Activated B cell treated with CpG ODN at 0.5 μM for 24 hours (primary cell): Measurements from ENCODE around the gene DAPP1. TPM values are rescaled to one million over a fixed set of nuclear protein-coding genes. Genes with fewer than 3 reads are reported as not detected.
"Not testable (repeated sequence)": the region's sequence is repeated elsewhere in the genome, so short reads cannot be mapped to it uniquely, and the experiment has no call there.

Source experiments
- ATAC-seq: fragments of 200-7000 bp; cut with Tn5 transposase; one replicate; pipeline ENCODE4 v1.10.0; 2021; ENCODE audit warnings: low read depth, mild to moderate bottlenecking, moderate library complexity
- CTCF ChIA-PET: fragments of 350-600 bp; sonication (Branson Sonifier 250); formaldehyde crosslinking; loops from one replicate; lab custom pipeline; 2021; ENCODE audit warnings: antibody characterized with exemption; lab: Charles Lee
- POLR2A ChIA-PET: fragments of 350-600 bp; sonication (Branson Sonifier 250); formaldehyde crosslinking; loops from one replicate; lab custom pipeline; 2021; ENCODE audit warnings: antibody characterized with exemption; lab: Charles Lee
- DNase-seq: peaks from one replicate; pipeline ENCODE4 v3.0.0; 2022
- H3K27ac Mint-ChIP-seq: one replicate; pipeline ENCODE4 v1.8.0; 2020; ENCODE audit warnings: mixed read lengths
- H3K27me3 Mint-ChIP-seq: one replicate; pipeline ENCODE4 v1.8.0; 2021; ENCODE audit warnings: mixed read lengths
- H3K36me3 Mint-ChIP-seq: one replicate; pipeline ENCODE4 v1.8.0; 2021; ENCODE audit warnings: low read depth, mixed read lengths
- H3K4me1 Mint-ChIP-seq: one replicate; pipeline ENCODE4 v1.8.0; 2021; ENCODE audit warnings: mixed read lengths
- H3K4me3 Mint-ChIP-seq: one replicate; pipeline ENCODE4 v1.8.0; 2020; ENCODE audit warnings: mild to moderate bottlenecking, mixed read lengths
- H3K9me3 Mint-ChIP-seq: one replicate; pipeline ENCODE4 v1.8.0; 2020; ENCODE audit warnings: mixed read lengths
- intact Hi-C: fragments of 100-400 bp; cut with micrococcal nuclease; formaldehyde crosslinking; loops from one replicate; pipeline ENCODE4 v1.15.1; 2024
- total RNA-seq: library from RNA; stranded (reverse); gene quantifications from 2 replicates; pipeline ENCODE4 v1.2.3, GENCODE V29; 2022
- TF ChIP-seq, protein P1 (sequence below): fragments of 200-600 bp; IDR thresholded peaks from one replicate; pipeline ENCODE4 v1.8.0; 2022; ENCODE audit warnings: antibody characterized with exemption, mild to moderate bottlenecking

DAPP1 gene
- total RNA-seq, 1 donor from 2014 or later, result 144 TPM

DNA sequence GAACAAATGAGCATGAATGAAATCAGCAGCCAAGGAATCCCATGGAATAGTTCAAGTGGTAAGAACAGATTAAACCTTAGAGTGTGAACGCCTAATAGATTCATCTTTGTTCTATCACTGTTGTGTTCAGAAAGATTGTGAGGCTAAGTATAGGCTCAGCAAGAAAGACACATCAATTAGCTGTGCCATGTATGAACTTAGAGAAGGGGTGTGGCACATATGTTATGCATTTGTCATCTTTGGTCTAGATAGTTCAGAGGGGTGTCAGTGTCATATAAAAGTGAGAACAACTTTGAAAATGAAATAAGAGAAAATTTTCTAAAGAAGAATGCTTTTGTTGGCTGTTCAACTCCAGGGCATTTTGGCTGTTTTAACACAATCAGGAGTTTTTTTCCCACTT is 9.4 kb downstream of the DAPP1 start:
- ATAC-seq, result no peak
- no peaks in the 10 kb centered on the region for H3K9me3 Mint-ChIP-seq
- no peaks in the 10 kb centered on the region for H3K27me3 Mint-ChIP-seq
- H3K27ac Mint-ChIP-seq, result no peak overlapping the region
- TF ChIP-seq, protein P1, sequence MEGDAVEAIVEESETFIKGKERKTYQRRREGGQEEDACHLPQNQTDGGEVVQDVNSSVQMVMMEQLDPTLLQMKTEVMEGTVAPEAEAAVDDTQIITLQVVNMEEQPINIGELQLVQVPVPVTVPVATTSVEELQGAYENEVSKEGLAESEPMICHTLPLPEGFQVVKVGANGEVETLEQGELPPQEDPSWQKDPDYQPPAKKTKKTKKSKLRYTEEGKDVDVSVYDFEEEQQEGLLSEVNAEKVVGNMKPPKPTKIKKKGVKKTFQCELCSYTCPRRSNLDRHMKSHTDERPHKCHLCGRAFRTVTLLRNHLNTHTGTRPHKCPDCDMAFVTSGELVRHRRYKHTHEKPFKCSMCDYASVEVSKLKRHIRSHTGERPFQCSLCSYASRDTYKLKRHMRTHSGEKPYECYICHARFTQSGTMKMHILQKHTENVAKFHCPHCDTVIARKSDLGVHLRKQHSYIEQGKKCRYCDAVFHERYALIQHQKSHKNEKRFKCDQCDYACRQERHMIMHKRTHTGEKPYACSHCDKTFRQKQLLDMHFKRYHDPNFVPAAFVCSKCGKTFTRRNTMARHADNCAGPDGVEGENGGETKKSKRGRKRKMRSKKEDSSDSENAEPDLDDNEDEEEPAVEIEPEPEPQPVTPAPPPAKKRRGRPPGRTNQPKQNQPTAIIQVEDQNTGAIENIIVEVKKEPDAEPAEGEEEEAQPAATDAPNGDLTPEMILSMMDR, result no peak
- H3K4me1 Mint-ChIP-seq, result peaks cover 86% of the 10 kb centered on the region
- no peak for DNase-seq
- ChIA-PET CTCF (no interaction called here), POLR2A (interaction anchor here (1.7 to 4.7 kb wide), 2 partner anchors 9 to 20 kb away, joined by 5 to 25 read pairs; partner anchors contain the start of gene DAPP1)
- H3K4me3 Mint-ChIP-seq, result no peak overlapping the region
- intact Hi-C loops, result no loop called here
- H3K36me3 Mint-ChIP-seq, result peaks cover 69% of the 10 kb centered on the region

DNA sequence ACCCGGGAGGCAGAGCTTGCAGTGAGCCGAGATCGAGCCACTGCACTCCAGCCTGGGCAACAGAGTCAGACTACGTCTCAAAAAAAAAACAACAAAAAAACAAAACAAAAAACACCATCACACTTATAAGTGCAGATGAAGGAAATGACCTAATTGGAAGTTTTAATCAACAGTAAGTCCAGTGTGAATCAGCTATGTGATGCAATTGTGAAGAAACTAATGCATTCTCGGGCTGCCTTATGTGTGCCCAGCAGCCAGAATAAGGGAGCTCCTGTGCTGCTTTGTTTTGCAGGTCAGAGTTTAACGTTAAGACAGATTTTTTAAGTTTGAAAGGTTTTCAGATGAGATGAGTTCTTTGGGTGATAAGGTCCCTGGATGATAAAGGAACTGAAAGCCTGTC is 10.8 kb downstream of the DAPP1 start:
- peaks cover 81% of the 10 kb centered on the region for H3K4me1 Mint-ChIP-seq
- intact Hi-C loops, result no loop called here
- H3K9me3 Mint-ChIP-seq, result no peaks in the 10 kb centered on the region
- peaks cover 72% of the 10 kb centered on the region for H3K36me3 Mint-ChIP-seq
- POLR2A ChIA-PET, result interaction anchor here (1.7 to 4.7 kb wide), 2 partner anchors 10 to 19 kb away, joined by 5 to 25 read pairs; partner anchors contain the start of gene DAPP1
- CTCF ChIA-PET, result interaction anchor here (1.3 to 1.8 kb wide), 2 partner anchors 16 to 19 kb away, joined by 3 to 5 read pairs; no protein-coding TSS in a partner anchor
- TF ChIP-seq, protein P1, result no peak
- peak overlapping the region; percentile 9 for H3K4me3 Mint-ChIP-seq
- DNase-seq (no peak), ATAC-seq (no peak)
- H3K27ac Mint-ChIP-seq, result peak overlapping the region; percentile 38
- no peaks in the 10 kb centered on the region for H3K27me3 Mint-ChIP-seq

DNA sequence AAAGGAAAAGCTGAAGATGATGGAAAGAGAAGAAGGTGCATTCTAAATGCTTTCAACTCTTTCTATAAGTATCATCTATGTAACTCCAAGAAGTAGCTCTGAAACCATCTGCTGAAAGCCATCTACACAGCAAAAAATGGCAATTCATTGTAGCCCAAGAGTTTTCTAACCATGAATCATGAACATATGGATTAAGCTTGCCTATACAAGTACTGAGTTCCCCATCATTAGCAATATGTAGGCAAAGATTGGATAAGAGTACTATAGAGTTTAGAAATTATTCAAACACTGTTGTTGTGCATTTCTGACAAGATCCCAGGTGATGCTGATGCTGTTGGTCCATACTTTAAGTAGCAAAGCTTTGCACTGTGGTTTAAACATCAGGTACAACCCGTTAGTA is 11.2 kb downstream of the DAPP1 start:
- ATAC-seq (no peak), DNase-seq (no peak)
- H3K4me1 Mint-ChIP-seq, result peaks cover 77% of the 10 kb centered on the region
- no peaks in the 10 kb centered on the region for H3K27me3 Mint-ChIP-seq
- H3K9me3 Mint-ChIP-seq, result no peaks in the 10 kb centered on the region
- peaks cover 69% of the 10 kb centered on the region for H3K36me3 Mint-ChIP-seq
- ChIA-PET POLR2A (interaction anchor here (1.7 to 4.7 kb wide), 2 partner anchors 11 to 19 kb away, joined by 5 to 25 read pairs; partner anchors contain the start of gene DAPP1), CTCF (interaction anchor here (1.3 to 1.8 kb wide), 2 partner anchors 16 to 20 kb away, joined by 3 to 5 read pairs; no protein-coding TSS in a partner anchor)
- TF ChIP-seq, protein P1, result no peak
- intact Hi-C loops, result no loop called here
- H3K4me3 Mint-ChIP-seq, result peak overlapping the region; percentile 9
- H3K27ac Mint-ChIP-seq, result peak overlapping the region; percentile 38

DNA sequence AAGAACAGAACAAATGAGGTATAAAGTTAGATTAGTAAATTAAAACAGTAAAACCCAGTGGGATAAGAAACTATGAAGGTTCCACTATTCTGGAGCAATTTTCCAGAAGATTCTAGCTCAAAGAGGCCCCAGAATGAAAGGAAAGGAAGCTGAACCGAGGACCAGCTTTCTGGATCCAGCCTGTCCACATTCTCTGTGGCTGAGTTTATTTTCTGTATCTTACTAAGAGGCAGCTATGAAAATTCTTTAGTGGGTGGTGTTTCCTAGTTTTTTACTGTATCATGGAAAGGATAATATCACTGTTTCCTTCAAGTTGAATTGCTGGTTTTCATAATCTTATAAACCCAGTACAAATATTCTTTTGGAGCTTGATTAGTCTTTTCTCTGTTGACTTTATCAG is 11.8 kb downstream of the DAPP1 start:
- Mint-ChIP-seq H3K9me3 (no peaks in the 10 kb centered on the region), H3K4me3 (no peak overlapping the region), H3K27ac (peak overlapping the region; percentile 53), H3K36me3 (peaks cover 72% of the 10 kb centered on the region), H3K27me3 (no peaks in the 10 kb centered on the region), H3K4me1 (peaks cover 79% of the 10 kb centered on the region)
- ChIA-PET CTCF (interaction anchor here (1.3 to 1.8 kb wide), 2 partner anchors 17 to 20 kb away, joined by 3 to 5 read pairs; no protein-coding TSS in a partner anchor), POLR2A (interaction anchor here (4.7 kb wide), 1 partner anchor 11 kb away, joined by 25 read pairs; the partner anchor contains the start of gene DAPP1)
- no peak for ATAC-seq
- TF ChIP-seq, protein P1, result no peak
- no peak for DNase-seq
- intact Hi-C loops, result no loop called here

DNA sequence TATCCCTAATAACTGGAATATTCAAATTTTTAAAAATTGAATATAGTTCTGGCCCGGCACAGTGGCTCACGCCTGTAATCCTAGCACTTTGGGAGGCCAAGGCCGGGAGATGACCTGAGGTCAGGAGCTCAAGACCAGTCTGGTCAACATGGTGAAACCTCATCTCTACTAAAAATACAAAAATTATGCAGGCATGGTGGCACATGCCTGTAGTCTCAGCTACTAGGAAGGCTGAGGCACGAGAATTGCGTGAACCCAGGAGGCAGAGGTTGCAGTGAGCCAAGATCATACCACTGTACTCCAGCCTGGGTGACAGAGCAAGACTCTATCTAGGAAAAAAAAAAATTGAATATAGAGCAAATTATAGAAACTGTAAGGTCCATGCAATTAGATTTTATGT is 13.4 kb downstream of the DAPP1 start:
- H3K4me3 Mint-ChIP-seq, ATAC-seq, H3K27ac Mint-ChIP-seq, H3K9me3 Mint-ChIP-seq, DNase-seq, H3K27me3 Mint-ChIP-seq: not testable (repeated sequence)
- intact Hi-C loops, result loop anchor here (2.0 kb wide), 2 partner anchors 13 to 17 kb away; partner anchors contain the start of gene DAPP1
- CTCF ChIA-PET, result interaction anchor here (0.7 kb wide), 1 partner anchor 22 kb away, joined by 3 read pairs; no protein-coding TSS in a partner anchor
- Mint-ChIP-seq H3K36me3 (peaks cover 72% of the 10 kb centered on the region), H3K4me1 (peaks cover 69% of the 10 kb centered on the region)
- POLR2A ChIA-PET, result interaction anchor here (0.7 to 1.2 kb wide), 3 partner anchors 9 to 31 kb away, joined by 3 to 4 read pairs (median 3); no protein-coding TSS in a partner anchor
